Uterus (tissue), 4 donors: ENCODE measurements around the gene RNU5D-1. TPM values are rescaled to one million over a fixed set of nuclear protein-coding genes. Genes with fewer than 3 reads are reported as not detected.

Experiments used
- DNase-seq, 2 donors: peaks; one replicate each; pipeline ENCODE4 v3.0.0-alpha.2; 2019 to 2020
- H3K27ac ChIP-seq, 2 donors: fragments of 200-600 bp; sonication (generic); 1 replicate in 1 of 2; 2 replicates in 1 of 2; pipeline ENCODE4 v1.5.1; 2016 to 2018
- H3K27me3 ChIP-seq, 2 donors: fragments of 200-600 bp; sonication (generic); one replicate each; pipeline ENCODE4 v1.5.1; 2018 to 2019; ENCODE audit warnings: control low read depth in 1 of 2
- H3K36me3 ChIP-seq, 2 donors: fragments of 200-600 bp; sonication (generic); one replicate each; pipeline ENCODE4 v1.5.1; 2019; ENCODE audit warnings: control low read depth in 1 of 2
- H3K4me1 ChIP-seq, 2 donors: fragments of 200-600 bp; sonication (generic); one replicate each; pipeline ENCODE4 v1.5.1; 2018 to 2019; ENCODE audit warnings: control low read depth in 1 of 2
- H3K4me3 ChIP-seq, 2 donors: fragments of 200-600 bp; sonication (generic); 1 replicate in 1 of 2; 2 replicates in 1 of 2; pipeline ENCODE4 v1.5.1; 2018 to 2019; ENCODE audit warnings: mild to moderate bottlenecking in 1 of 2
- H3K9me3 ChIP-seq, 2 donors: fragments of 200-600 bp; sonication (generic); one replicate each; pipeline ENCODE4 v1.5.1; 2019; ENCODE audit warnings: control low read depth in 1 of 2
- POLR2A ChIP-seq, 2 donors: fragments of 450-650 bp; IDR thresholded peaks; one replicate each; pipeline ENCODE4 v1.6.1; 2016; ENCODE audit warnings: antibody characterized with exemption in 2 of 2, mild to moderate bottlenecking in 1 of 2, moderate library complexity in 1 of 2
- intact Hi-C: fragments of 100-400 bp; cut with DNase I; formaldehyde crosslinking; loops from one replicate; pipeline ENCODE4 v1.15.1; 2023; ENCODE audit warnings: low total_unique reads
- total RNA-seq, 4 donors: library from RNA; depleted of rRNA in 3 of 4; stranded (reverse); fragments of >200 nt in 3 of 4; gene quantifications; one replicate each; pipeline versions ENCODE4 v1.1.0 to v1.2.4, GENCODE V29; 2014 to 2023
- TF ChIP-seq, protein P1 (sequence below), 4 experiments: fragments of 200-600 bp in 2 of 4; fragments of 450-650 bp in 2 of 4; sonication (generic) in 2 of 4; IDR thresholded peaks; one replicate each; pipeline ENCODE4 v1.5.1; 2016 to 2019; ENCODE audit warnings: antibody characterized with exemption in 4 of 4, mild to moderate bottlenecking in 2 of 4, moderate library complexity in 1 of 4
- donor health status: DM: yes; HTN: yes; CAD: no.

The RNU5D-1 gene
- total RNA-seq, 4 donors from 2014 or later = not detected

DNA sequence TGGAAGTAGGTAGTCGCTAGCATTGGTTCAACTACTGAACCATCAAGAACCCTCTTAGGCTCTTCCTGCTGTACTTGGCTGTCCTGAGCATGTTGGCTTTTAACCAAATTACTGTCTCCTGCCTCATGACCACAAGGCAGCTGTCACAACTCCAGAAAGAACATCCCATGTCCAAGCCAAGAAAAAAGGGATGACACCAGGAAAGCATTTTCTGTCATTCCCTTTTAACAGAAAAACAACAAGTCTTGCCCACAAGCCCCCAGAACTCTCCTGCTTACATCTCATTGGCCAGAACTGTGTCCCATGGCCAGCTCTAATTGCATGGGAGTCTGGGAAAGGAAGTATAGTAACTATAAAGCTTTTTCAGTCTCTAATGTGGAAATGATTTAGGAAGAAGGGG is 2.4 kb upstream of the RNU5D-1 start:
- H3K4me1 ChIP-seq = no peaks in the 10 kb centered on the region
- intact Hi-C loops = loop anchor here (5.0 kb wide), 1 partner anchor 254 kb away; the partner anchor contains the start of gene EIF2B3
- no peak for DNase-seq

DNA sequence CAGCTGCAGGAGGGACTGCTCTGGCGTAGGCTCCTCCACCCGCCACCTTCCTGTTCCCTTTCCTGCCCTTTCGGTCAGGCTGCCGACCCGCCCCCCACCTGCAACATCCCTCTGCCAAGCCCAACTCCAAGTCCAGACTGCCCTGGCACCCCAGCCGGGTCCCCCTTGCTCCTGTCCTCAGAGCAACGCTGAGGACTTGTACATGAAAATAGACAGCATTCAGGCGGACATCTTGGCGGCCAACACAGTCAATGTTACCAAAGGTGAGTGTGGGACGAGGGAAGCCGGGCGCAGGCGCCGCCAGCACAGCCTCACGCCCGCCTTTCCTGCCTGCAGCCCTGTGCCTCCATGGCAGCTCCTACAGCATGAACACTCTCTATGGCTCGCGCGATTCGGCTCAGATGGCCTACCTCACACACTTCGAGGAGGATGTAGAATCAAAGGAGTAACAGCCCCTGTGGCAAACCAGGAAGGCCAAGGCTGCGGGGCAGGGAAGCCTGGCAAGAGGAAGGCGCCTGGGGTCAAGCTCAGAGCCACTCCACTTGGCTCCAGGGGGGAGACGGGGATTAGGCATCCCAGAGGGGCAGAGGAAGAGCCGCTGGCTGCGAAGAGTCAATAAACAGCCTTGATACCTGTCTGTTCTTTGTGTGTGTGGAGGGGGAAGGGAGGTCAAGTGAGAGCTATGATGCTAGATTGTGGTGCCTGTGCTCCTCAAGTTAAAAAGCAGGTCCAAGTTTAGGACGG is 5.8 kb downstream of the RNU5D-1 start:
- Histone ChIP-seq H3K36me3 (no peaks in the 10 kb centered on the region), H3K27me3 (no peaks in the 10 kb centered on the region), H3K4me3 (no peak overlapping the region), H3K4me1 (no peaks in the 10 kb centered on the region), H3K9me3 (no peaks in the 10 kb centered on the region), H3K27ac (no peak overlapping the region)
- intact Hi-C loops = loop anchor here (10.0 kb wide), 1 partner anchor 120 kb away; the partner anchor contains the start of gene PTCH2
- DNase-seq = no peak
- TF ChIP-seq, protein P1, sequence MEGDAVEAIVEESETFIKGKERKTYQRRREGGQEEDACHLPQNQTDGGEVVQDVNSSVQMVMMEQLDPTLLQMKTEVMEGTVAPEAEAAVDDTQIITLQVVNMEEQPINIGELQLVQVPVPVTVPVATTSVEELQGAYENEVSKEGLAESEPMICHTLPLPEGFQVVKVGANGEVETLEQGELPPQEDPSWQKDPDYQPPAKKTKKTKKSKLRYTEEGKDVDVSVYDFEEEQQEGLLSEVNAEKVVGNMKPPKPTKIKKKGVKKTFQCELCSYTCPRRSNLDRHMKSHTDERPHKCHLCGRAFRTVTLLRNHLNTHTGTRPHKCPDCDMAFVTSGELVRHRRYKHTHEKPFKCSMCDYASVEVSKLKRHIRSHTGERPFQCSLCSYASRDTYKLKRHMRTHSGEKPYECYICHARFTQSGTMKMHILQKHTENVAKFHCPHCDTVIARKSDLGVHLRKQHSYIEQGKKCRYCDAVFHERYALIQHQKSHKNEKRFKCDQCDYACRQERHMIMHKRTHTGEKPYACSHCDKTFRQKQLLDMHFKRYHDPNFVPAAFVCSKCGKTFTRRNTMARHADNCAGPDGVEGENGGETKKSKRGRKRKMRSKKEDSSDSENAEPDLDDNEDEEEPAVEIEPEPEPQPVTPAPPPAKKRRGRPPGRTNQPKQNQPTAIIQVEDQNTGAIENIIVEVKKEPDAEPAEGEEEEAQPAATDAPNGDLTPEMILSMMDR (IDR thresholded peaks at IDR 0.05) = no peak
- TF ChIP-seq POLR2A (IDR thresholded peaks at IDR 0.05) = no peak

More for the DNA sequence above, 2.4 kb upstream of the RNU5D-1 start:
- H3K36me3 ChIP-seq = no peaks in the 10 kb centered on the region
- TF ChIP-seq, protein P1 (IDR thresholded peaks at IDR 0.05) = no peak
- TF ChIP-seq POLR2A (IDR thresholded peaks at IDR 0.05) = no peak
- H3K4me3 ChIP-seq = no peak overlapping the region
- H3K27ac ChIP-seq = peak overlapping the region in 1 of 2 donors; percentile 15
- H3K27me3 ChIP-seq = no peaks in the 10 kb centered on the region
- H3K9me3 ChIP-seq = no peaks in the 10 kb centered on the region

DNA sequence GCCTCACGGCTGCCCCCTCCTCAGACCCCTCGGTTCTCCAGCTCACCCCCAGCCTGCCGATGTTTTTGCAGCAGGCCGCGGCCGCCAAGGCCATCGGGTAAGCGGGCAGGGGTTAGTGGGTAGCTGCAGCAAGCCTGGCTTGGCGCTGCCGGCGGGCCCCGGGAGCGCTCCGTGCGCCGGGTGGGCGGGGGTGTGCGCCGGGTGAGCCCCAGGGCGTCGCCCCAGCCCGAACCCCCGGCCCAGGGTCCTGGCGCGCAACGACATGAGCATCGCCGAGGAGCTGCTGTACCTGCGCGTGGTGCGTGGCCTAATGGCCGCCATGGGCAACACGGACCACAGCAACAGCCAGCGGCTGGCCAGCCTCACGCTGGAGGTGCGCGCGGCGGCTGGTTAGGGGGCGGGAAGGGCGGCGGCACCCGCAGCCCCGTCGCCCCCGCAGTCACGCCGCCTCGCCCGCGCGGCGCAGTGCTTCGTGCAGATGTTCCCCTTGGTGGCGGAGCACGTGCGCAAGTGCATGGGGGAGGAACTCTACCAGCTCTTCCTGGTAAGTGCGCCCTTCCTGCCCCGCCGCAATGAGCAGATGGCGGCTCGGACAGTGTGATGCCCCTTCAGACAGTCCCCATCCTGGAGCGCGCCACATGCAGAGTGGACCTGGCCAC is 6.5 kb downstream of the RNU5D-1 start:
- H3K27me3 ChIP-seq = no peaks in the 10 kb centered on the region
- intact Hi-C loops = loop anchor here (10.0 kb wide), 1 partner anchor 120 kb away; the partner anchor contains the start of gene PTCH2
- no peak for TF ChIP-seq POLR2A (IDR thresholded peaks at IDR 0.05)
- TF ChIP-seq, protein P1 (IDR thresholded peaks at IDR 0.05) = no peak
- no peak for DNase-seq
- H3K36me3 ChIP-seq = no peaks in the 10 kb centered on the region
- H3K27ac ChIP-seq = no peak overlapping the region
- H3K4me1 ChIP-seq = no peaks in the 10 kb centered on the region
- no peaks in the 10 kb centered on the region for H3K9me3 ChIP-seq
- no peak overlapping the region for H3K4me3 ChIP-seq

DNA sequence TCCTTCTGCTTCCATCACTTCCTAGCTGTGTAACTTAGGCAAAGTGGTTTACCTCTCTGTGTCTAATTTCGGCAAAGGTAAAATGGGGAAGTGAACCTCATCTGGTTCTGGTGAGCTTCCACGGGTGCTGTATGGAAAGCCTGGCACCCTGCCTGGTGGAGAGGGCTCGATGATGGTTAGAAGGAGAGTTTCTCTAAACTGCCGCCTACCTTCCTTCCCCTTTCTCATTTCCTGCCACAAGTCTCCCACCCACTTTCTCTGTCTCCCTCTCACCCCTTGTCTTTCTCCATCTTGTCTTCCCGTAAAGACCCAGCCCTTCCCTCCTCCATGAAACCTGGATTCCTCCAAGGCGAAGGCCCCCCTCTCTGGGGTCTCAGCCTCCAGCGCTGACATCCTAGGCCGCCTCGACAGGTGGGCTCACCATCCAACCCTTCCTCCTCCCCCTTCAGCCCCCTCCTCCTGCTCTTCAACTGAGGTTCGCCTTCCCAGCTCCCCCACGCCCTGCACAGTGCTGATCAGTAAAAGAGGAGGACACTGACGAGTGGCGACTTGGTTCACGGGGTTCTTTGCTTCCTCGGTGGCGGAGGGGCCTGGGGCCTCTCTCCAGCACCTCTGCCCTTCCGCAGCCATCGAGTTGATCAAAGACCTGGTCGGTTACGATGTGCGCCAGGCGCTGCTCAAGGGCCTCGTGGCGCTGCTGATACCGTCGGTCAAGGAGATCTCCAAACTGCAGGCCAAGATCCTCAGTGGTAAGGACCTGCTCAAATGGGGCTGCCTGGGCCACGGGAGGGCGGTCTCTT is 7.3 kb downstream of the RNU5D-1 start:
- Histone ChIP-seq H3K27me3 (no peaks in the 10 kb centered on the region), H3K4me3 (no peak overlapping the region), H3K4me1 (no peaks in the 10 kb centered on the region), H3K36me3 (no peaks in the 10 kb centered on the region), H3K9me3 (no peaks in the 10 kb centered on the region), H3K27ac (no peak overlapping the region)
- intact Hi-C loops = loop anchor here (10.0 kb wide), 1 partner anchor 121 kb away; the partner anchor contains the start of gene PTCH2
- no peak for DNase-seq
- TF ChIP-seq, protein P1 (IDR thresholded peaks at IDR 0.05) = no peak
- TF ChIP-seq POLR2A (IDR thresholded peaks at IDR 0.05) = no peak
